K562 (cell line): ENCODE measurements around the gene ANXA7. TPM values are rescaled to one million over a fixed set of nuclear protein-coding genes. Genes with fewer than 3 reads are reported as not detected.

Experiments used
- CEBPB ChIP-seq: fragments of 450-650 bp; IDR thresholded peaks from 2 replicates; pipeline ENCODE4 v1.6.1; 2016; ENCODE audit warnings: missing genetic modification characterization, missing compliant biosample characterization
- ELF4 ChIP-seq: fragments of 450-650 bp; formaldehyde crosslinking; IDR thresholded peaks from 2 replicates; pipeline ENCODE4 v1.4.0; 2022; ENCODE audit warnings: missing genetic modification characterization
- FOXM1 ChIP-seq, 2 experiments: fragments of 450-650 bp in 1 of 2; sonication (generic) in 1 of 2; formaldehyde crosslinking in 1 of 2; IDR thresholded peaks; 2 replicates each; pipeline versions ENCODE4 v1.6.1 to v1.9.0; 2017 to 2022; ENCODE audit warnings: low read depth in 2 of 2, mild to moderate bottlenecking in 2 of 2, missing genetic modification reagents in 1 of 2, moderate library complexity in 1 of 2
- GTF2A2 ChIP-seq: IDR thresholded peaks from 2 replicates; pipeline ENCODE4 v1.6.1; 2016; ENCODE audit warnings: mild to moderate bottlenecking, missing genetic modification characterization, missing compliant biosample characterization
- HNRNPH1 ChIP-seq: fragments of 200-400 bp; formaldehyde crosslinking; optimal IDR thresholded peaks from 2 replicates; pipeline ENCODE3; 2017; ENCODE audit warnings: low read depth, mild to moderate bottlenecking, low read length, moderate library complexity
- NCOA1 ChIP-seq: fragments of 450-650 bp; IDR thresholded peaks from 2 replicates; pipeline ENCODE4 v1.6.1; 2016; ENCODE audit warnings: low read depth
- POLR3G ChIP-seq: IDR thresholded peaks from 2 replicates; pipeline ENCODE4 v1.6.1; 2011; ENCODE audit not compliant: insufficient read length, insufficient replicate concordance; ENCODE audit errors: extremely low read depth
- PPARD ChIP-seq: fragments of 250-450 bp; sonication (Bioruptor Pico); IDR thresholded peaks from 2 replicates; pipeline ENCODE4 v1.8.0; 2022; ENCODE audit warnings: inconsistent platforms, mild to moderate bottlenecking, moderate library complexity
- TCF7L2 ChIP-seq: fragments of 150-350 bp; IDR thresholded peaks from 2 replicates; pipeline ENCODE4 v1.6.1; 2016; ENCODE audit warnings: low read depth, mild to moderate bottlenecking, low read length, moderate library complexity
- TRIM24 ChIP-seq, 2 experiments: fragments of 450-650 bp; IDR thresholded peaks; 2 replicates each; pipeline ENCODE4 v1.6.1; 2016
- ZNF41 ChIP-seq: fragments of 250-450 bp; sonication (Bioruptor Pico); conservative IDR thresholded peaks from 2 replicates; pipeline ENCODE4 v1.4.0; 2020; ENCODE audit warnings: mild to moderate bottlenecking
- ZNF77 ChIP-seq: fragments of 250-450 bp; sonication (Bioruptor Pico); IDR thresholded peaks from 2 replicates; pipeline ENCODE4 v1.5.0; 2020
- polyA plus RNA-seq, 8 experiments: library from polyadenylated mRNA; depleted of rRNA in 4 of 8; stranded (reverse) in 5 of 8; unstranded in 3 of 8; fragments of >200 nt; fragmentation: Nextera tagmentation in 2 of 8; fragmentation: Illumina TruSeq in 1 of 8; extraction: Ambion mirVana in 2 of 8; extraction: Trizol in 1 of 8; gene quantifications; 2 replicates each; pipeline versions ENCODE4 v1.2.1 to v1.2.3, GENCODE V29; 2011 to 2014; ENCODE audit warnings: inconsistent platforms in 1 of 8, missing spikeins in 1 of 8
- total RNA-seq, 7 experiments: library from RNA; depleted of rRNA in 6 of 7; stranded (reverse); fragments of >200 nt in 6 of 7; fragmentation: Illumina TruSeq in 2 of 7; extraction: Trizol in 2 of 7; gene quantifications; 2 replicates each; pipeline versions ENCODE4 v1.2.1 to v1.2.3, GENCODE V29; 2011 to 2021; ENCODE audit warnings: low replicate concordance in 1 of 7
- TF ChIP-seq, protein P1 (sequence below): IDR thresholded peaks from 2 replicates; pipeline ENCODE4 v1.6.1; 2016; ENCODE audit warnings: missing genetic modification characterization, missing compliant biosample characterization
- TF ChIP-seq, protein P2 (sequence below): IDR thresholded peaks from 3 replicates; pipeline ENCODE4 v1.6.1; 2011; ENCODE audit warnings: borderline replicate concordance, mild to moderate bottlenecking, moderate library complexity; ENCODE audit not compliant: insufficient read length; ENCODE audit errors: extremely low read depth
- TF ChIP-seq, protein P3 (sequence below): fragments of 450-650 bp; IDR thresholded peaks from 2 replicates; pipeline ENCODE4 v1.6.1; 2016
- TF ChIP-seq, protein P4 (sequence below): sonication (generic); formaldehyde crosslinking; IDR thresholded peaks from 2 replicates; pipeline ENCODE4 v1.8.0; 2022; ENCODE audit warnings: mild to moderate bottlenecking, missing genetic modification reagents
- TF ChIP-seq, protein P5 (sequence below): sonication (generic); formaldehyde crosslinking; IDR thresholded peaks from 2 replicates; pipeline ENCODE4 v1.8.0; 2022; ENCODE audit warnings: mild to moderate bottlenecking, missing genetic modification reagents

The ANXA7 gene
- total and polyA plus RNA-seq, 9 of the 15 experiments (the other 6 are each of a cell fraction or from before 2014, with no cell fraction given), result 81.6 to 157 (median 122) TPM

DNA sequence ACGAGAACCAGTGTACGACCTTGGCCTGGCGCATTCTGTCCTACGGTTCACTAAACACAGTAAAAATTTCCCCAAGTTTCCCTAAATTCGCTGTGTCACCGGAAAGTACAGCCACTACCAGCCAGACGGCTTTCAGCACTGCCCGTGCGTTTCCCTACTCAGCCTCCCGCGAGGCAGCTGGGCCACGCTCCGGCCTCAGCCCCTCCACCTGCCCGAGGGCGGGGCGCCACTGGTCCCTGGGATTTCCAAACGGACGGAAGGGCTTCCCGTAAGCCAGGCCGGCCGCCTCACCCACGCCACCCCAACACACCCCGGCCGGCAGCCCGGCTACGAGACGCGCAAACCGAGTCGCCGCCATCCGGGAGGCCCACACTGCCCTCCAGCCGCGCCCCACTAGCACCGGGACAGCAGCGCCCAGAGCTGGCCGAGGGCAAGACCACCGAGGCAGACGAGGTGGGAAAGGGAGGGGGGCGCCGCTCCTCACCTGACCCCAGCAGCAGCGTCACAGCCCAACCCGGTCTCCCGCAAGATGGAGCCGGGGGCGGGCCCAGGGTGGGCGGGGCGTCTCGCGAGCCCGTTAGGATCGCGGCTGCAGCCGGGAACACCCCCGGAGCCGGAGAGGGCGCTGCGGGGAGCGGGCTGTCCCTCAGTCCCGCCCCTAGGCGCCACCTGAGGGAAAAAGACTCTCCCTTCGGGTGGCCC, at the start of gene ANXA7 (continued):
- TF ChIP-seq, protein P1, sequence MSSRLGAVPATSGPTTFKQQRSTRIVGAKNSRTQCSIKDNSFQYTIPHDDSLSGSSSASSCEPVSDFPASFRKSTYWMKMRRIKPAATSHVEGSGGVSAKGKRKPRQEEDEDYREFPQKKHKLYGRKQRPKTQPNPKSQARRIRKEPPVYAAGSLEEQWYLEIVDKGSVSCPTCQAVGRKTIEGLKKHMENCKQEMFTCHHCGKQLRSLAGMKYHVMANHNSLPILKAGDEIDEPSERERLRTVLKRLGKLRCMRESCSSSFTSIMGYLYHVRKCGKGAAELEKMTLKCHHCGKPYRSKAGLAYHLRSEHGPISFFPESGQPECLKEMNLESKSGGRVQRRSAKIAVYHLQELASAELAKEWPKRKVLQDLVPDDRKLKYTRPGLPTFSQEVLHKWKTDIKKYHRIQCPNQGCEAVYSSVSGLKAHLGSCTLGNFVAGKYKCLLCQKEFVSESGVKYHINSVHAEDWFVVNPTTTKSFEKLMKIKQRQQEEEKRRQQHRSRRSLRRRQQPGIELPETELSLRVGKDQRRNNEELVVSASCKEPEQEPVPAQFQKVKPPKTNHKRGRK (tag), result no peak
- TF ChIP-seq, protein P2, sequence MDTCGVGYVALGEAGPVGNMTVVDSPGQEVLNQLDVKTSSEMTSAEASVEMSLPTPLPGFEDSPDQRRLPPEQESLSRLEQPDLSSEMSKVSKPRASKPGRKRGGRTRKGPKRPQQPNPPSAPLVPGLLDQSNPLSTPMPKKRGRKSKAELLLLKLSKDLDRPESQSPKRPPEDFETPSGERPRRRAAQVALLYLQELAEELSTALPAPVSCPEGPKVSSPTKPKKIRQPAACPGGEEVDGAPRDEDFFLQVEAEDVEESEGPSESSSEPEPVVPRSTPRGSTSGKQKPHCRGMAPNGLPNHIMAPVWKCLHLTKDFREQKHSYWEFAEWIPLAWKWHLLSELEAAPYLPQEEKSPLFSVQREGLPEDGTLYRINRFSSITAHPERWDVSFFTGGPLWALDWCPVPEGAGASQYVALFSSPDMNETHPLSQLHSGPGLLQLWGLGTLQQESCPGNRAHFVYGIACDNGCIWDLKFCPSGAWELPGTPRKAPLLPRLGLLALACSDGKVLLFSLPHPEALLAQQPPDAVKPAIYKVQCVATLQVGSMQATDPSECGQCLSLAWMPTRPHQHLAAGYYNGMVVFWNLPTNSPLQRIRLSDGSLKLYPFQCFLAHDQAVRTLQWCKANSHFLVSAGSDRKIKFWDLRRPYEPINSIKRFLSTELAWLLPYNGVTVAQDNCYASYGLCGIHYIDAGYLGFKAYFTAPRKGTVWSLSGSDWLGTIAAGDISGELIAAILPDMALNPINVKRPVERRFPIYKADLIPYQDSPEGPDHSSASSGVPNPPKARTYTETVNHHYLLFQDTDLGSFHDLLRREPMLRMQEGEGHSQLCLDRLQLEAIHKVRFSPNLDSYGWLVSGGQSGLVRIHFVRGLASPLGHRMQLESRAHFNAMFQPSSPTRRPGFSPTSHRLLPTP, result no peak
- TF ChIP-seq ELF4 (no peak), TCF7L2 (no peak), POLR3G (no peak), GTF2A2 (no peak), ZNF77 (CRISPR knock-in tag) (no peak), TRIM24 (IDR thresholded peaks at IDR 0.05) (peak in 1 of 2 experiments; percentile 51; a peak in 1 of 4 replicates), PPARD (no peak), CEBPB (tag) (no peak), NCOA1 (peak; percentile 36; the same call in 1 of the 2 replicates), ZNF41 (CRISPR knock-in tag) (no peak), FOXM1 (IDR thresholded peaks at IDR 0.05; ENCODE audit: low read depth) (no peak), FOXM1 (CRISPR knock-in tag; IDR thresholded peaks at IDR 0.05; ENCODE audit: low read depth) (peak; percentile 80), HNRNPH1 (no peak)
- TF ChIP-seq, protein P3, sequence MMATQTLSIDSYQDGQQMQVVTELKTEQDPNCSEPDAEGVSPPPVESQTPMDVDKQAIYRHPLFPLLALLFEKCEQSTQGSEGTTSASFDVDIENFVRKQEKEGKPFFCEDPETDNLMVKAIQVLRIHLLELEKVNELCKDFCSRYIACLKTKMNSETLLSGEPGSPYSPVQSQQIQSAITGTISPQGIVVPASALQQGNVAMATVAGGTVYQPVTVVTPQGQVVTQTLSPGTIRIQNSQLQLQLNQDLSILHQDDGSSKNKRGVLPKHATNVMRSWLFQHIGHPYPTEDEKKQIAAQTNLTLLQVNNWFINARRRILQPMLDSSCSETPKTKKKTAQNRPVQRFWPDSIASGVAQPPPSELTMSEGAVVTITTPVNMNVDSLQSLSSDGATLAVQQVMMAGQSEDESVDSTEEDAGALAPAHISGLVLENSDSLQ, result peak; percentile 80
- TF ChIP-seq, protein P4, sequence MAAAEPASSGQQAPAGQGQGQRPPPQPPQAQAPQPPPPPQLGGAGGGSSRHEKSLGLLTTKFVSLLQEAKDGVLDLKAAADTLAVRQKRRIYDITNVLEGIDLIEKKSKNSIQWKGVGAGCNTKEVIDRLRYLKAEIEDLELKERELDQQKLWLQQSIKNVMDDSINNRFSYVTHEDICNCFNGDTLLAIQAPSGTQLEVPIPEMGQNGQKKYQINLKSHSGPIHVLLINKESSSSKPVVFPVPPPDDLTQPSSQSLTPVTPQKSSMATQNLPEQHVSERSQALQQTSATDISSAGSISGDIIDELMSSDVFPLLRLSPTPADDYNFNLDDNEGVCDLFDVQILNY (CRISPR knock-in tag), result no peak; the same call in 1 of the 2 replicates
- TF ChIP-seq, protein P5, sequence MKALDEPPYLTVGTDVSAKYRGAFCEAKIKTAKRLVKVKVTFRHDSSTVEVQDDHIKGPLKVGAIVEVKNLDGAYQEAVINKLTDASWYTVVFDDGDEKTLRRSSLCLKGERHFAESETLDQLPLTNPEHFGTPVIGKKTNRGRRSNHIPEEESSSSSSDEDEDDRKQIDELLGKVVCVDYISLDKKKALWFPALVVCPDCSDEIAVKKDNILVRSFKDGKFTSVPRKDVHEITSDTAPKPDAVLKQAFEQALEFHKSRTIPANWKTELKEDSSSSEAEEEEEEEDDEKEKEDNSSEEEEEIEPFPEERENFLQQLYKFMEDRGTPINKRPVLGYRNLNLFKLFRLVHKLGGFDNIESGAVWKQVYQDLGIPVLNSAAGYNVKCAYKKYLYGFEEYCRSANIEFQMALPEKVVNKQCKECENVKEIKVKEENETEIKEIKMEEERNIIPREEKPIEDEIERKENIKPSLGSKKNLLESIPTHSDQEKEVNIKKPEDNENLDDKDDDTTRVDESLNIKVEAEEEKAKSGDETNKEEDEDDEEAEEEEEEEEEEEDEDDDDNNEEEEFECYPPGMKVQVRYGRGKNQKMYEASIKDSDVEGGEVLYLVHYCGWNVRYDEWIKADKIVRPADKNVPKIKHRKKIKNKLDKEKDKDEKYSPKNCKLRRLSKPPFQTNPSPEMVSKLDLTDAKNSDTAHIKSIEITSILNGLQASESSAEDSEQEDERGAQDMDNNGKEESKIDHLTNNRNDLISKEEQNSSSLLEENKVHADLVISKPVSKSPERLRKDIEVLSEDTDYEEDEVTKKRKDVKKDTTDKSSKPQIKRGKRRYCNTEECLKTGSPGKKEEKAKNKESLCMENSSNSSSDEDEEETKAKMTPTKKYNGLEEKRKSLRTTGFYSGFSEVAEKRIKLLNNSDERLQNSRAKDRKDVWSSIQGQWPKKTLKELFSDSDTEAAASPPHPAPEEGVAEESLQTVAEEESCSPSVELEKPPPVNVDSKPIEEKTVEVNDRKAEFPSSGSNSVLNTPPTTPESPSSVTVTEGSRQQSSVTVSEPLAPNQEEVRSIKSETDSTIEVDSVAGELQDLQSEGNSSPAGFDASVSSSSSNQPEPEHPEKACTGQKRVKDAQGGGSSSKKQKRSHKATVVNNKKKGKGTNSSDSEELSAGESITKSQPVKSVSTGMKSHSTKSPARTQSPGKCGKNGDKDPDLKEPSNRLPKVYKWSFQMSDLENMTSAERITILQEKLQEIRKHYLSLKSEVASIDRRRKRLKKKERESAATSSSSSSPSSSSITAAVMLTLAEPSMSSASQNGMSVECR (CRISPR knock-in tag), result peak; percentile 99
